Activated CD4-positive, CD25-positive, alpha-beta regulatory T cell treated with anti-CD3 and anti-CD28 coated beads, Interleukin-2, amount 50 U/mL, for 24 hours (primary cell): ENCODE measurements around the gene PIK3R3.
"Not testable (repeated sequence)": the region's sequence is repeated elsewhere in the genome, so short reads cannot be mapped to it uniquely, and the experiment has no call there.

Source experiments
- ATAC-seq, 2 donors: fragments of 150-1000 bp; cut with Tn5 transposase; one replicate each; pipeline ENCODE4 v1.10.0; 2021; ENCODE audit warnings: mild to moderate bottlenecking in 1 of 2, moderate library complexity in 1 of 2

Gene PIK3R3

DNA sequence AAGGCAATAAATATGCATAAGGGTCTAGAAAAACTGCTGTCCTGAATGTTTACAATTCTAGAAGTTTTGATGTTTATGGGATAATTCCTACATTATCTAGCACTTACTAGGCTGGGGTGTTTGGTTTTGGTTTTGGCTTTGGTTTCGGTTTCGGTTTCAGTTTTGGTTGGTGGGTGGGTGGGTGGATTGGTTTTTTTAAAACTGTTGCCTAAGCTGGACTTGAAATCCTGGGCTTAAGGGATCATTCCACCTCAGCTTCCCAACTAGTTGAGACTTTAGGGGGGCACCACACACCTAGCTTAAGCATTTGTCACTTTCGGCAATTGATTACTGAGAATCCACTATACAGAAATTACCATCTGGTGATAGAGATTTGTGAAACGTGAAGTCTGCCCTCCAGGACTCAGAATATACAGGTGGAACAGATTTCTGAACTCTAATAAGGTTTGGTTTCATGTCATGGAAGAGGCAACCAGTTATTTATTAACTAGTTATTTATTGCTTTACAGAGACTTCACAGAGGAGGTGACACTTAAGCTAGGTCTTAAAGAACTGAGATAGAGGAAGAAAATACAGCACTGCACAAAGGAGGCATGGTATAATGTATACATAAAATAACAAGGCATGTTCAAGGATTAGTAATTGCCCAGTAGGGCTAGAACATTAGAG is 69.6 kb downstream of the PIK3R3 start:
- ATAC-seq, result peak; percentile 55 to 61

DNA sequence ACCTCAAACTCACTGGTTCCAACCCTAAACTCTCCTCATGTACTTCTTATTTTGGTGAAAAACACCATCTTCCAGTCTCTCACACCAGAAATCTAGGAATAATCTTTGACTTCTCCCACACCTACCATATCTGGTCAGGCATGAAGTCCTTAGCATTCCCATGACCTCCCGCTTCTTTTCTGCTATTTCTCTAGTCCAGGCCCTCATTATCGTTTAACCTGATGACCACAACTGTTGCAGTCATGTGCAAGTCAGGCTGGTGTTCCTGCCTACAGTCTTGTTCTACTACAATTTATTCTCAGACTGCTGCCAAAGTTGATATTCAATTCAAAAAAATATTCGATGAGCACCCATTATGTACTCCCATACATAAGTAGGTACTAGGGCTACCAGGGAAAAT is 71.3 kb downstream of the PIK3R3 start:
- ATAC-seq, result no peak

DNA sequence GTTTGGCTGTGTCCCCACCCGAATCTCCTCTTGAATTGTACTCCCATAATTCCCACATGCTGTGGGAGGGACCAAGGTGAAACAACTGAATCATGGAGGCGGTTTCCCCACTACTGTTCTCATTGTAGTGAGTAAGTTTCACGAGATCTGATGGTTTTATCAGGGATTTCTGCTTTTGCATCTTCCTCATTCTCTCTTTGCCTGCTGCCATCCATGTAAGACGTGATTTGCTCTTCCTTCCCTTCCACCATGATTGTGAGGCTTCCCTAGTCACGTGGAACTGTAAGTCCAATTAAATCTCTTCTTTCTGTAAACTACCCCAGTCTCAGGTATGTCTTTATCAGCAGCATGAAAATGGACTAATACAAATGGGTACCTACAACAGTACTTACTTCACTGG is 73.5 kb downstream of the PIK3R3 start:
- no peak for ATAC-seq

DNA sequence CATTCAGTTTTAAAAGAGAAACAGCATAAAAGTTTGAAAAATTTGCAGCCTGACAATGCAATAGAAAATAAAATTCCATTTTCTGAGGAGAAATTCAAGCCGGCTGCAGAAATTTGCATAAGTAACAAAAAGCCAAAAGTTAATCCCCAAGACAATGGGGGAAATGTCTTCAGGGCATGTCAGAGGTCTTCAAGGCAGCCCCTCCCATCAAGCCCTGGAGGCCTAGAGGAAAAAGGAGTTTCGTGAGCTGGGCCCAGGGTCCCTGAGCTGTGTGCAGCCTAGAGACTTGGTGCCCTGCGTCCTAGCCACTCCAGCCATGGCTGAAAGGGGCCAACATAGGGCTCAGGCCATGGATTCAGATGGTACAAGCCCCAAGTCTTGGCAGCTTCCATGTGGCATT is 74.6 kb downstream of the PIK3R3 start:
- ATAC-seq, result no peak

DNA sequence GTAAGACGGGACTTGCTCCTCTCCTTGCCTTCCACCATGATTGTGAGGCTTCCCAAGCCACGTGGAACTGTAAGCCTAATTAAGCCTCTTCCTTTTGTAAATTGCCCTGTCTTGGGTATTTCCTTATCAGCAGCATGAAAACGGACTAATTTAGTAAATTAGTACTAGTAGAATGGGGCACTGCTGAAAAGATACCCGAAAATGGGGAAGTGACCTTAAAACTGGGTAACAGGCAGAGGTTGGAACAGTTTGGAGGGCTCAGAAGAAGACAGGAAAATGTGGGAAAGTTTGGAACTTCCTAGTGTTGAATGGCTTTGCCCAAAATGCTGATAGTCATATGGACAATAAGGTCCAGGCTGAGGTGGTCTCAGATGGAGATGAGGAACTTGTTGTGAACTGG is 75.2 kb downstream of the PIK3R3 start:
- ATAC-seq, result not testable (repeated sequence)

DNA sequence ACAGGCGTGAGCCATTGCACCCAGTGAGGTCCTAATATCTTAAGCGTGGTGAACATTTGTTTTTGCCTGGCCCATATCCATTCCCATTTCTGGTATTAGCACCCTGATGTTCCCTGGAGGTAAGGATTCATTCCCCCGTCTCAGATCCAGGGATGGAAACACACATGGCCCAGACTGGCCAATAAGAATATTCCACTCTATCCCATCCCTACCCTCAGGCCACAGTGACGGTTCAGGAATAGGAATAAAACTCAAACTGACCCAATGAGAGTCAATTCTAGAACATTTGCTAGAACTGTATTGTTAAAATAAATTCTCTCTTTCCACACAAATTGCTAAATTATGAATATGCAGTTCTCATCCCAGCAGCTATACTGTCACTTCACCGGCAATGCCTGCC is 76.1 kb downstream of the PIK3R3 start:
- ATAC-seq, result no peak

DNA sequence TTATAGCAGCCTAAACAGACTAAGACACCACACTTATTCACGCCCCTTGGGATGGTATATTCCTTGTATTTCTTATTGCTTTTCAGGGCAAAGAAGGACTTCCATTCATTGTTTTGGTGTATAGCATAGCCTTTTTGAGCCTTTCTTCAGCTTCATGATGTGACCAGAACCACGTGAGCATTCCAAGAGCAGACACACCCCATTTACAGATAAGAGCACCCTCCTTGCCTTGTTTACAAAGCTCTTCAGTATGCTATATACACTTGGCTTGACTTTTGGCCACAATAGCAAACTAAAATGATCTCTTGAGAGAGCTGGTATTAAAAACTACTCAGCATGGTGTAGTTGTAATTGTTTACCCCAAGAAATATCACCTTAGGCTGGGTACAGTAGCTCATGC is 78.7 kb downstream of the PIK3R3 start:
- no peak for ATAC-seq

DNA sequence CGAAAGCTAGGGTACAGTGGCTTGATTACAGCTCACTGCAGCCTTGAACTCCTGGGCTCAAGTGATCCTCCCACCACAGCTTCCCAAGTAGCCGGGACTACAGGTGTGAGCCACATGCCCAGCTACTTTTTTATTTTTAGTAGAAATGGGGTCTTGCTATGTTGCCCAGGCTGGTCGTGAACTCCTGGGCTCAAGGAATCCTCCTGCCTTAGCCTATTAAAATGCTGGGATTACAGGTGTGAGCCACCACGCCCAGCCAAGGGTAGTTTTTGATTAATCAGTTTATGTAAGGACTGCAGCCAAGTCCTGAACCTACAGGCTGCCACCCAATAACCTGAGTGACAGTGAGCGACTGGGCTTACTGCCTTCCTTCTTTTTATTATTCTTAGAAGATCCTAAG is 88.3 kb downstream of the PIK3R3 start:
- no peak for ATAC-seq

DNA sequence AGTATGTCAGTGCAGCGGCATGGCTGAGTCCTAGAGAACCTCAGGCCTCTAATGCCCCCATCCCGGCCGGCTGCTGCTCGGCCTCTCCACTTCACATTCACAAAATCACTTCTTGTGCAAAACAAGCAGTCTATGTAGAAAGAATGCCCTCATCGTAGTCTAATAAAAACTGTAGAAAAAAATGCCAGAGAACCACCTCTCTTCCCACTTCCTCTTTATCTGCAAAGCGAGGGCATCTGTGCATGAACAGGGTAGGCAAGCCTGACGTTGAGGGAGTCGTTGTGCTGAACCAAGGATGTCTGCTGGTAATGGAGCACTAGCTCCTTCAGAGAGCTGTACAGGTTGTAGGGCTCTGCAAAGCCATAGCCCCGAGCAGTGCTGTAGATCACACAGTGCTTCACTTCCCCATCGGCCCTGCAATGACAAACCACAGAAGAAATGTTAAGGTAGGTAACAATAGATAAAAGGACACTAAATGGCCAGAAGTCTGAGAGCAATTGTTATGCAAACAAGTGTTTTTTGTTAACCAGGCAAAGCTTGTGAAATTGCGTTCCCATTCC is 88.9 kb downstream of the PIK3R3 start:
- no peak for ATAC-seq

DNA sequence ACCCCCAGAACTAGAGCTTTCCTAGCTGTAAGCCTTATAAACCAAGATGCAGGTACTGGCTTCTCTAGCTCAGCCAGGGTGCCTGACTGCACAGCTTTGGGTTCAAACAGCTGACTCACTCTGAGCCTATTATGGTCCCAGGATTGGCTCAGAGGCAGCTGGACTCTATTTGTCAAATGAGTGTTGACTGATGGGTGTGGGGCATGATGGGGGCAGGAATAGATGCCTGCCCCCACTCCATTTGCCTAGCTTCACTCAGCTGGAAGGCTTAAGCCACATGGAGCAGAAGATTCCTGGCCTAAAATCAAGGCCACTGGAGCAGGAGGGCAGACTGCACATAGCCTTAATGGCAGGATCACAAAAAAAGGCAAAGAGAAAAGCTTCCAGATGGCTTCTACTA is 90.5 kb downstream of the PIK3R3 start:
- no peak for ATAC-seq

DNA sequence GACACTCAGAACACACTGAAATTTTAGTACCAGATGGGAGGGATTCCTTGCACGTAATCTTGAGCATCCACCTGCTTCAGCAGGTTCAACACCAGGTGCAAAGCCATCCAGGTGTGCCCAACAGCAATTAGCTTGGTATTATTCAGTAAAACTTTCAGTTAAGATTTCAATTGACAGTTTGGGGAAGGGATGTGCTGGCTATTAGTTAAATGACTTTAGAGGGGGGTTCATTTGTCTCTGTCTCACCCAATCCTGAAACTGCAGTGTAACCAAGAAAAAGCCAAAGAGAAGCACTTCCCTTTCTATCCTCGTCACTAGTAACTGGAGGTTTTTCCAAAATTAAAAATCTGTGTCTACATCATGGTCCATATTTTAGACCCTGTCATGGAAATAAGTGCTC is 90.9 kb downstream of the PIK3R3 start:
- ATAC-seq, result no peak

DNA sequence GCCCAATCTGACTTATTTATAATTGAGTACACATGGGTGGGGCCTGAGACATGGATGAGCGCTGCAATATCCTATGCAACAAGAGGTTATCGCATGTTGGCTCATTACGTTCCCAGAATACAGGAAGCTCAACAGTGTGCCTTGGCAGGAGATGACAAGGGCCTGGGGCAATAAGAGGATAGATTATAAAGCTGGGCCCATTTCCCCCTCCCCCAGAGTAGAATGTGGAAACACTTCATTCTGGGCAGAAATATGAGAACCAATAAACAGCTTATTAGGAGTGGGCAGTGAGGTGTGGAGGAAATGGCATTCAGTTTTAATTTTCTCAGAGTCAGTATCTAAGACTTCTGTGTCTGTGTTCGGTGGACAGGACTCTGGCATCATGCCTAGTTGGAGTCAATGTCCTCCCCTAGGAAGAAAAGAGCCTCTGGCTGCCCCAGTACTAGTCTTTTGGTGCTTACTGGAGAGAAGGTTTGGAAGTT is 92.8 kb downstream of the PIK3R3 start:
- no peak for ATAC-seq

DNA sequence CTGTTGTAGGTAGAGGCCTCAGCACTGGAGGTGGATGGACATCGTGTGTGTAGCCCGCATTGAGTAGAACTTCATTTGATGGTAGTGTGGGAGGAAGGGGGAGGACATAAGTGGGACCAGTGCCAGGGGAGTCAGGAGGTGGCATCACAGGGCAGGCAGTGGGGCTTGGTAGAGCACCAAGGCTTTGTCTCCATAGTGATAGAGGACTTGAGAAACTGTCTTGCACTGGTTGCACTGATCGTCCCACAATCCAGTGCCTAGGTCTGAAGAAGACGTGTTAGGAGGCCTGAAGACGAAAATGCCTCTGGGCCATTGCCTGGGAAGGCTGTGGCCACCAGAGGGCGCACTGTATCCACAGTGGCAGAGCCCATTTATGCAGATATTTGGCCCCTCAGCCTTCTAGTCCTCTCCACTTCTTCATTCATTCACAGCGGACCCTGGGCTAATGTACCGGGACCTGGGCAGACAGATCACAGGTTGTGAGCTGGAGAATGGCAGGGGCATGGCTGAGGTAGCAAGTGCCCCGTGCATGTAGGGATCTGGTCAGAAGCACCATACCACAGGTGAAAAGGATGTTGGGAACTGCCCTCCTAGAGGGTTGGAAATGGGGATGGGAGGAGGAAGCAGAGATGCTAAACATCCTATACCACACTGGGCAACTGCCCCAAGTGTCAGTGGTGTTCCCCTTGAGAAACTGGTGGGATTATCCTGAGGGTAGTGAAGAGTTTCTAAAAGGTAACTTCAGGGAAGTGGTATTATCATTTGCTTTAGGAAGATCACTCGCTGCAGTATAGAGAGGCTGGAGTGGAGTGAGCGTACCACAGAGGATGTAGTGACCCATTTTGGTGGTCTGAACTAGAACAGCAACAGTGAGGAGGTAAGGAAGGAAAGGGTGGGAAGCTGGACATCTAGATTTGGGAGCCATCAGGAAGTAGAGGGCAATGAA is 95.3 kb downstream of the PIK3R3 start:
- peak; percentile 73 for ATAC-seq

DNA sequence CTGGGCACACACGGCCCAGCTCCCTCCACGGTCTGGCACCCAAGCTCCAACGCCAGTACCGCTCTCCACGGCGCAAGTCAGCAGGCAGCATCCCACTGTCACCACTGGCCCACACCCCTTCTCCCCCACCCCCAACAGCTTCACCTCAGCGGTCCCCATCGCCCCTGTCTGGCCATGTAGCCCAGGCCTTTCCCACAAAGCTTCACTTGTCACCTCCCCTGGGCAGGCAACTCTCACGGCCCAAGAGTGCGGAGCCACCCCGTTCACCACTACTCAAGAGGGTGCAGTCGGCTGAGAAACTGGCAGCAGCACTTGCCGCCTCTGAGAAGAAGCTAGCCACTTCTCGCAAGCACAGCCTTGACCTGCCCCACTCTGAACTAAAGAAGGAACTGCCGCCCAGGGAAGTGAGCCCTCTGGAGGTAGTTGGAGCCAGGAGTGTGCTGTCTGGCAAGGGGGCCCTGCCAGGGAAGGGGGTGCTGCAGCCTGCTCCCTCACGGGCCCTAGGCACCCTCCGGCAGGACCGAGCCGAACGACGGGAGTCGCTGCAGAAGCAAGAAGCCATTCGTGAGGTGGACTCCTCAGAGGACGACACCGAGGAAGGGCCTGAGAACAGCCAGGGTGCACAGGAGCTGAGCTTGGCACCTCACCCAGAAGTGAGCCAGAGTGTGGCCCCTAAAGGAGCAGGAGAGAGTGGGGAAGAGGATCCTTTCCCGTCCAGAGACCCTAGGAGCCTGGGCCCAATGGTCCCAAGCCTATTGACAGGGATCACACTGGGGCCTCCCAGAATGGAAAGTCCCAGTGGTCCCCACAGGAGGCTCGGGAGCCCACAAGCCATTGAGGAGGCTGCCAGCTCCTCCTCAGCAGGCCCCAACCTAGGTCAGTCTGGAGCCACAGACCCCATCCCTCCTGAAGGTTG is 97.6 kb downstream of the PIK3R3 start:
- no peak for ATAC-seq

DNA sequence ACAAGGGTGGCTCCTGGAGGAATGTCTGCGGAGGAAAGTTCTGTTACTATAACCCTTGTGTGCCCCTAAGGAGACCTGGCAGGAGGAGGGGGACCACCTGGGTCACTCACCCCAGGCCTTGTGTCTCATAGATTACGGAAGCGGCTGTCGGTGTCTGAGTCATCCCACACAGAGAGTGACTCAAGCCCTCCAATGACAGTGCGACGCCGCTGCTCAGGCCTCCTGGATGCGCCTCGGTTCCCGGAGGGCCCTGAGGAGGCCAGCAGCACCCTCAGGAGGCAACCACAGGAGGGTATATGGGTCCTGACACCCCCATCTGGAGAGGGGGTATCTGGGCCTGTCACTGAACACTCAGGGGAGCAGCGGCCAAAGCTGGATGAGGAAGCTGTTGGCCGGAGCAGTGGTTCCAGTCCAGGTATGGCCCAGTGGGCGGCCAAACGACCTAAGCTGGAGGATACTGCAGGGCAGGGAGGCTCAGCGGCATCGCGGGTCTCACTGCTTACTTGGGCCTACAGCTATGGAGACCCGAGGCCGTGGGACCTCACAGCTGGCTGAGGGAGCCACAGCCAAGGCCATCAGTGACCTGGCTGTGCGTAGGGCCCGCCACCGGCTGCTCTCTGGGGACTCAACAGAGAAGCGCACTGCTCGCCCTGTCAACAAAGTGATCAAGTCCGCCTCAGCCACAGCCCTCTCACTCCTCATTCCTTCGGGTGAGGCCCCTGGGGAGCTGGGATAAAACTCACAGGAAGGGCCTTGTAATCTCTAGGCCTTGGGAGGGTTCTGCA is 101.4 kb downstream of the PIK3R3 start:
- ATAC-seq, result no peak

DNA sequence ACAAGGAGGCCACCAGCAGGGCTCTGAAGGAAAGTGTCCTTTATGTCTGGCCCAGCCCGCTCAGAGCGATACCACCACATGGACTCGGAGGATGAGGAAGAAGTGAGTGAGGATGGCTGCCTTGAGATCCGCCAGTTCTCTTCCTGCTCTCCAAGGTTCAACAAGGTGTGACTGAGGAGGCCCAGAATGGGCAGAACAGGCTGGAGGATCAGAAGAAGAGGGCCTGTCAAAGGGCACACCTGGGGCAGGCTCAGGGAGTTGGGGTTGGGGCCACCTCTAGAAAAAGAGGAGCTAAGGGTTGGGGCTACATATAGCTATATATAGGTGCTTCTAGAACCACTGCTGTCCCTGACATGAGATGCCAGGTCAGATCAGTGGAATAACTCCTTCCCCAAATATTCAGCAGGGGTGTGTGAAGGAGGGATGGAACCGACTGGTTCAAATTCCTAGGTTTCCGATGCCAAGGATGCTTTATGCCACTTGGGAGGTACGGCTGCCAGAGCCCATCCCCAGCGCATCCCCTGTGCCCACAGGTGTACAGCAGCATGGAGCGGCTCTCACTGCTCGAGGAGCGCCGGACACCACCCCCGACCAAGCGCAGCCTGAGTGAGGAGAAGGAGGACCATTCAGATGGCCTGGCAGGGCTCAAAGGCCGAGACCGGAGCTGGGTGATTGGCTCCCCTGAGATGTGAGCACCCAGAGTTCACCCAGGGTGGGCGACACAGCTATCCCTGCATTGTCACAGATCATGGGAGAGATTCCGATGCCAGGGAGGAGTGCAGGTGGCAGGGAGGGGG is 102.2 kb downstream of the PIK3R3 start:
- ATAC-seq, result no peak

DNA sequence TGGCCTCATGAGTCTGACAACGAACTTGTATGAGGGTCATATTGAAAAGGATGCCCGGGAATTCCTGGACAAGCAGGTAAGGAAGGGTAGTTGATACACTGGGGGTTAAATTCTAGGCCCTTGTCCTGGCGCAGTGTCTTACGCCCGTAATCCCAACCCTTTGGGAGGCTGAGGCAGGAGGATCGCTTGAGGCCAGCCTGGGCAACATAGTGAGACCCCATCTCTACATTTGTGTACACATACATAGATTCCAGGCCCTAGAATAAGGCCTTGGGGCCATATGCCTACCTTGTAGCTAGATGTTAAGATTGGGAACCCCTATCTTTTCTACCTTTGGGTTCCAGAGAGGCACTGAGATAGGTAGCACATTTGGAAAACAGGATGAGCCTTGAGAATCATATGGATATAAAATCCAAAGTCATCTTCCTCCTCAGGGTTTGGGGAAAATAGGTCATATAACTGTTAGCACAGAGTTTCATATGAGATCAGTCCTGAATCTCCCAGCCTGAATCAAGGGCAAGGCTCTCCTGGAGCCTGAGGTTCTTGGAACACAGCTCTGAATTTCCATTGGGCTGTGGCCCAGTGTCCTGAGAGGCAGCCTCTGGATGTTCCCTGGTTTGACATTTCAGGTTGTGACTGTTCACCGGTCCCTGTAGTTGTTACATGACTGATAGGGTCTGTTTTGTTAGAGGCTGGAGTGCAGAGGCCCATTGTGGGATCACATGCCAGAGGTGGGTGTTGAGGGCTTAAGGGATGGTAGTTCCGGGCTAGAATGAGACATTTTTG is 104.4 kb downstream of the PIK3R3 start:
- ATAC-seq, result no peak

DNA sequence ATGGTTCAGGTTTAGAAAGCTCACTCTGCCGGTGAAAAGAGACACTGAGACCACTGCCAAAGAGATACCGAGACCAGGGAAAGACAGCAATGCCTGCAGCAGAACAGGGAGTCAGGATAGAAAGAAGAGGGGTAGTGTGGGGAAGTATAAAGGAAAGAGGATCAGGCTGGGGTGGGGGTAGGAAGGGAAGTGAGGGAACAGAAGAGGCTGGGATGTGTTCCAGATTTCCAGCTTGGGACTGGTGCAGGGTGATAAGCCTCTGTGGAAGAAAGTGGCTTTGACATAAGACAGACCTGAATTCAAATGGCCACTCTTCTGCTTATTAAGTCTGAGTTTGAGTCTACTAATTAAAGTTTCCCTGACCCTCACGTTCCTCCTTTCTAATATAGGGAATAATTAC is 105.9 kb downstream of the PIK3R3 start:
- no peak for ATAC-seq

DNA sequence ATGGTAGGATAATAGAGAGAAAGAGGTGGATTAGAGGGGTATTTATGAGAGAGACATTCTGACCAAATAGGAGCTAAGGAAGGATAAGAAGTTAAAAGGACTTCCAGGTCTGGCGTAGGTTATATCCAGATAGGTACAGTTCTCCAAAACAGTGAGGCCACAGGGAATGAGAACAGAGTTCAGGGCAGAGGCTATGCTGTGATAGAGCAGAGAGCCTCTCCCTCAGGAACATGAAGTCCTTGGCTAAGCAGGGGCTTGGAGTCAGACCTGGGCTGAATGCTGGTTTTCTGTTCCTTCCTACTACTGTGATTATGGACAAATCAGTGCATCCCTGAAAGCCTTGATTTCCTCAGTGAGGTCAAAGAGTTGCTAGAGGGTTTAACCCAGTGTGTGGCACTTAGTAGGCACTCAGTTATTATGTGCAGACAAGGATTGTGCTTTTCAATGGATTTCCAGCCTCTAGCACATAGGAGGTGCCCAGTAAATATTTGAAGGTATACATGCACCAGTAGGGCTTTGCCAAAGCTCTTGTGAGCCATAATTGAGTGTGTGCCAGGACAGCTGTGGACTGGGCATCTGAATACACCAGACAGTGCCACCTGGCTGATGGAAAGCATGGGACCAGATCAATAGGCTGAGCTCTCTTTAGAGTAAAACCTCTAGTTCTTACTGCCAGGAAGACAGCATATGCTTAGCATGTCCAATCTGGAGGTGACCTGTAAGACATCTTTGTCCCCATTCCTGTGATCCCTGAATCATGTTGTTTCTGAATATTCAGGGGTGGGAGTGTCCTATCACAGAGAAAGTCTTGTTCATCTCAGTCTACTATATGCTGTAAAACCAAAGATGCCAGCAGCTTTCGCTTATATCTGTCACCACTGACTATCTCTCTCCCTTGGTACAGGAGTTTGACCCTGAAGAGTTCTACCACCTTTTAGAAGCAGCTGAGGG is 111.1 kb downstream of the PIK3R3 start:
- no peak for ATAC-seq
